NCI-H82 treated with DMSO at 0.1 percent for 48 hours (cell line): Measurements from ENCODE around the gene WDCP.

Source experiments
- DNase-seq: peaks from one replicate; lab custom pipeline; 2025; ENCODE audit not compliant: unreplicated experiment; lab: John Stamatoyannopoulos, UW

The WDCP gene

GRCh38 chr2:24007693-24008092, 39.5 kb downstream of the WDCP start:
- no peak for DNase-seq

- no peak for DNase-seq
These were observed 52.6 kb downstream of the WDCP start for GRCh38 chr2:23994567-23994966.

GRCh38 chr2:23993736-23994269, 53.4 kb downstream of the WDCP start:
- DNase-seq: no peak

- DNase-seq: no peak
These were observed 54.3 kb downstream of the WDCP start for GRCh38 chr2:23992931-23993330.

GRCh38 chr2:23988371-23988770, 58.8 kb downstream of the WDCP start:
- no peak for DNase-seq
